Measurements from ENCODE around the gene PRR14L.

PRR14L gene

DNA sequence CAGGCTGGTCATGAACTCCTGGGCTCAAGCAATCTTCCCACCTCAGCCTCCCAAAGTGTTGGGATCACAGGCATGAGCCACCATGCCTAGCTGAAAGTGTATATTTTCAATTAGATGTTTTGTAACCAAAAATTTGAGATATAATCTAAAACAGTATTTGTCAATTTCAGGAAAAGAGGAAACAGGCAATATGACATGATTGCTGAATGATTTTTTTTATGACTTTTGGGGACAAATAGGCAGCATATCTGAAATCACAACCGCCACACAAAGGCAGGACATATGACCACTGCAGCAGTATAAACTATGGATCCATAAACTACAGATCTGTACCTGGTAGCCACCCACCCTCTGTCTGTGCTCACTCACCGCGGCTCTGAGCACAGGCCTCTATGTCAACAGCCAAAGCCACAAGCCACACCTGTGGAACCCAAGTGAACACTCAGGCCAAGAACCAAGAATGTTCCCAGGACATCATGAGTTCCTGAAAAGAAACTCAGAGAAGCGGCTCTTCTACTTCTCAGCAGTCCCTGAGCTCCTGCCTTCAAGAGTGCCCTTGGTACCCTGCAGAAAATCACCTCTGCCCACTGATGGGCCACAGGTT is 110.4 kb downstream of the PRR14L start:
- Histone ChIP-seq H3K9me3 (replicated peaks; ENCODE audit: insufficient read depth, low read length) (no peaks in the 10 kb centered on the region), H3K9me2 (replicated peaks; ENCODE audit: insufficient read depth, low read length) (no peaks in the 10 kb centered on the region), H2AFZ (ENCODE audit: low read length) (no peak overlapping the region), H4K20me1 (ENCODE audit: insufficient read depth, low read length) (no peaks in the 10 kb centered on the region), H3K4me1 (ENCODE audit: low read length) (no peaks in the 10 kb centered on the region), H3K4me3 (ENCODE audit: low read length) (no peak overlapping the region), H3K36me3 (replicated peaks; ENCODE audit: insufficient read depth, low read length) (0 out of 2 replicates have a peak, but pooled peaks cover 2% of the 10 kb centered on the region), H3K27ac (ENCODE audit: low read length) (no peak overlapping the region), H3K4me2 (ENCODE audit: low read depth, low read length) (no peak overlapping the region), H3K27me3 (replicated peaks; ENCODE audit: insufficient read depth, low read length) (no peaks in the 10 kb centered on the region), H3K9ac (ENCODE audit: low read length) (no peak overlapping the region), H3K79me2 (ENCODE audit: low read length) (peaks cover 52% of the 10 kb centered on the region), H3F3A (ENCODE audit: insufficient read depth, low read length) (no peaks in the 10 kb centered on the region)
- TF ChIP-seq EZH2 (optimal IDR thresholded peaks at IDR 0.05; ENCODE audit: low read depth, low read length) (no peak), EZH2phosphoT487 (IDR thresholded peaks at IDR 0.05; ENCODE audit: low read length) (no peak)
- TF ChIP-seq, protein P1, sequence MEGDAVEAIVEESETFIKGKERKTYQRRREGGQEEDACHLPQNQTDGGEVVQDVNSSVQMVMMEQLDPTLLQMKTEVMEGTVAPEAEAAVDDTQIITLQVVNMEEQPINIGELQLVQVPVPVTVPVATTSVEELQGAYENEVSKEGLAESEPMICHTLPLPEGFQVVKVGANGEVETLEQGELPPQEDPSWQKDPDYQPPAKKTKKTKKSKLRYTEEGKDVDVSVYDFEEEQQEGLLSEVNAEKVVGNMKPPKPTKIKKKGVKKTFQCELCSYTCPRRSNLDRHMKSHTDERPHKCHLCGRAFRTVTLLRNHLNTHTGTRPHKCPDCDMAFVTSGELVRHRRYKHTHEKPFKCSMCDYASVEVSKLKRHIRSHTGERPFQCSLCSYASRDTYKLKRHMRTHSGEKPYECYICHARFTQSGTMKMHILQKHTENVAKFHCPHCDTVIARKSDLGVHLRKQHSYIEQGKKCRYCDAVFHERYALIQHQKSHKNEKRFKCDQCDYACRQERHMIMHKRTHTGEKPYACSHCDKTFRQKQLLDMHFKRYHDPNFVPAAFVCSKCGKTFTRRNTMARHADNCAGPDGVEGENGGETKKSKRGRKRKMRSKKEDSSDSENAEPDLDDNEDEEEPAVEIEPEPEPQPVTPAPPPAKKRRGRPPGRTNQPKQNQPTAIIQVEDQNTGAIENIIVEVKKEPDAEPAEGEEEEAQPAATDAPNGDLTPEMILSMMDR (IDR thresholded peaks at IDR 0.05; ENCODE audit: low read length) = no peak
- no peak for DNase-seq

DNA sequence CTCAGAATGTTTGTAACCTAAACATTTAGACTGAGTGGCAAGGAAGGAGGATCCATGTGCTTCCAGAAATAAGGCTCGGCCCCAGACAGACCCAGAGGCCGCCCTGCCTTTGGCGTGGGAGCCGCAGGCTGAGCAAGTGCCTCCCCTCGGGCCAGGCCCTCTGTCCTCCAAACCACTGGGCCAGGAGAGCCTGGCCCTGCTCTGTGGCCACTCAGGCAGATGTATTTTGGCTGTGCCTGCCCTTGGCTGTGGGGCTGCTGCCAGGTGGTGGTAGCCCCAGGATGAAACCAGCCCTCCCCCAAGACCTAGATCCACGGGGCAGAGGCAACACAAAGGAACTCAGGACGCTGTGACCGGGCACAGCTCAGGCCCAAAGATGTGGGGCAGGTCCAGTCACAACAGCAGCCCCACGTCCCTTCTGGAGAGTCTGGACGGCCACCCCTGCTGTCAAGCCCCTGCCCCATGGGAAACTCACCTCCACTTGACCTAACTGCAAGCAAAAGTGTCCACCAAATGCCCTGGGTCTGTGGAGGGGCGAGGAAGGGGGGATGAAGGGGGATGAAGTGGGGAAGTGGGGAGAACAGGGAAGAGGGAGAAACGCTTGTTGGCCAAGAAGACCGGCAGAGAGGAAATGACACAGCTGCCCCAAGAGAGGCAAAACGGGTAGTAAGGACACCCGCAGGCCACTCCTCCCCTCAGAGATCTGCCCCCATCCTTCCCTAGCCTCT is 111.9 kb downstream of the PRR14L start:
- H3K4me3 ChIP-seq (ENCODE audit: low read length) = no peak overlapping the region
- peaks cover 3% of the 10 kb centered on the region; the same call in 1 of the 2 replicates for H3F3A ChIP-seq (ENCODE audit: insufficient read depth, low read length)
- H3K9me3 ChIP-seq (replicated peaks; ENCODE audit: insufficient read depth, low read length) = no peaks in the 10 kb centered on the region
- no peak overlapping the region for H3K4me2 ChIP-seq (ENCODE audit: low read depth, low read length)
- H3K4me1 ChIP-seq (ENCODE audit: low read length) = no peaks in the 10 kb centered on the region
- no peaks in the 10 kb centered on the region for H3K9me2 ChIP-seq (replicated peaks; ENCODE audit: insufficient read depth, low read length)
- no peak overlapping the region for H2AFZ ChIP-seq (ENCODE audit: low read length)
- 0 out of 2 replicates have a peak, but pooled peaks cover 2% of the 10 kb centered on the region for H3K36me3 ChIP-seq (replicated peaks; ENCODE audit: insufficient read depth, low read length)
- H3K79me2 ChIP-seq (ENCODE audit: low read length) = peaks cover 59% of the 10 kb centered on the region
- H3K27me3 ChIP-seq (replicated peaks; ENCODE audit: insufficient read depth, low read length) = no peaks in the 10 kb centered on the region
- no peak for TF ChIP-seq EZH2 (optimal IDR thresholded peaks at IDR 0.05; ENCODE audit: low read depth, low read length)
- TF ChIP-seq, protein P1 (IDR thresholded peaks at IDR 0.05; ENCODE audit: low read length) = no peak
- no peak overlapping the region for H3K9ac ChIP-seq (ENCODE audit: low read length)
- H3K27ac ChIP-seq (ENCODE audit: low read length) = no peak overlapping the region
- DNase-seq = no peak
- H4K20me1 ChIP-seq (ENCODE audit: insufficient read depth, low read length) = no peaks in the 10 kb centered on the region

DNA sequence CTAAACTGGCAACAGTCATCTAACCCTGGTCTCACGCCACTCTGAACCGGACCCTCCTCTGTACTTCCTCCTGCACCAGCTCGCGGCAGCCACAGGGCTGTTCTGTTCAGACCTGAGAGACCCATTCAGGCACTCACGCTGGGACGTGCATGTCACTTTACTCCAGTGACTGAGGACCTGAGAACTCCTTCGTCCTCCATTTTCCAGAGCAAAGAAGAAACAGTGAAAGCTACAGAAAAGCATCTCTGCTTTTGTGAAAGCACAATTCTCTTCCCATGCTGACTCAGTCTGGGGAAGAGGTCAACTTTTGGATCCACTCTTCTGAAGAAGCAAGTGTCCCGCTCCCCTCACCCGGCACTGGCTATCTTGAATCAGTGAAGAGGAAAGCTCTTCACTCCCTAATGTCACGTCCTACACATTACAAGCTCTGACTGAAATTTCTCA is 112.5 kb downstream of the PRR14L start:
- Histone ChIP-seq H3K9me2 (replicated peaks; ENCODE audit: insufficient read depth, low read length) (no peaks in the 10 kb centered on the region), H3K27me3 (replicated peaks; ENCODE audit: insufficient read depth, low read length) (no peaks in the 10 kb centered on the region), H3K4me2 (ENCODE audit: low read depth, low read length) (no peak overlapping the region), H3K4me3 (ENCODE audit: low read length) (no peak overlapping the region), H4K20me1 (ENCODE audit: insufficient read depth, low read length) (no peaks in the 10 kb centered on the region), H3K36me3 (replicated peaks; ENCODE audit: insufficient read depth, low read length) (0 out of 2 replicates have a peak, but pooled peaks cover 2% of the 10 kb centered on the region), H3K9me3 (replicated peaks; ENCODE audit: insufficient read depth, low read length) (no peaks in the 10 kb centered on the region), H2AFZ (ENCODE audit: low read length) (no peak overlapping the region), H3K9ac (ENCODE audit: low read length) (no peak overlapping the region), H3K27ac (ENCODE audit: low read length) (no peak overlapping the region), H3K79me2 (ENCODE audit: low read length) (peaks cover 64% of the 10 kb centered on the region), H3K4me1 (ENCODE audit: low read length) (no peaks in the 10 kb centered on the region), H3F3A (ENCODE audit: insufficient read depth, low read length) (peaks cover 3% of the 10 kb centered on the region; the same call in 1 of the 2 replicates)
- TF ChIP-seq EZH2phosphoT487 (IDR thresholded peaks at IDR 0.05; ENCODE audit: low read length) (no peak), EZH2 (optimal IDR thresholded peaks at IDR 0.05; ENCODE audit: low read depth, low read length) (no peak)
- TF ChIP-seq, protein P1 (IDR thresholded peaks at IDR 0.05; ENCODE audit: low read length) = no peak
- DNase-seq = no peak

Measured in MM.1S (cell line).